ENCODE results near the gene NAA80. TPM values are rescaled to one million over a fixed set of nuclear protein-coding genes. Genes with fewer than 3 reads are reported as not detected.

NAA80 gene
- total RNA-seq, 1 experiment from 2014 or later = 6.0 TPM

DNA sequence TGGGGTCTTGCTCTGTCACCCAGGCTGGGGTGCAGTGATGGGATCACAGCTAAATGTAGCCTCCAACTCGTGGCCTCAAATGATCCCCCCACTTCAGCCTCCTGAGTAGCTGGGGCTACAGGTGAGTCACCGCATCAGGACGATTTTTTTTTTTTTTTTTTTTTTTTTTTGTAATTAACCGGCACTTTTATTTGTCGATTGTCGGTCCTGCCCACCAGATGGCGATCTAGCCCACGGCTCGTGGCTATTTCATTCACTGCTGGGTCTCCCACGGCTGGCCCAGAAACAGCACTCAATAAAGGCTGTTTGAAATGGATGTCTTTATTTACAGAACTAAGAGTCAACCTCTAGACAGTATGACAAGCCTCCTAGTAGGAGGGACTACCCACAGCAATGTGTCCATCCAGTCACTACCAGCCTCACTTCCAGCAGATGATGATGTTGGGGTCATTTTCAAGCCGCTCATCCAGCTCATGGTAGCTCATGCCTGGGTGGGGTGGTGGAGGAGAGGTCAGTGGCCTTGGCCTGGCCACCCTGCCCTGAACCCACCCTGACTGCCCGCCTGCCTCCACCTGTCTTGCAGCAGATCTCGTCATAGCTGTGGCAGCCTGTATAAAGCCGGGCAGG lies 48.1 kb upstream of the NAA80 start:
- H3K14ac ChIP-seq (ENCODE audit: insufficient read depth, low read length) = no peak overlapping the region
- WGBS (ENCODE audit: extremely low coverage, insufficient read length, low lambda C conversion rate) = no CpG with 5 or more reads among the region's 14 CpGs
- H2AFZ ChIP-seq (ENCODE audit: low read length) = no peak overlapping the region
- H4K91ac ChIP-seq (ENCODE audit: insufficient read length, low read depth, low read length) = no peak overlapping the region
- H2BK12ac ChIP-seq (ENCODE audit: insufficient read length, low read depth, low read length) = no peak overlapping the region
- no peaks in the 10 kb centered on the region for H4K20me1 ChIP-seq (ENCODE audit: control insufficient read depth, insufficient read depth, insufficient read length)
- H4K8ac ChIP-seq (replicated peaks; ENCODE audit: insufficient read length, low read depth, low read length) = no peak overlapping the region
- Mint-ChIP-seq H3K27me3 (ENCODE audit: low read depth) (peaks cover 38% of the 10 kb centered on the region), H3K4me1 (peaks cover 18 to 19% of the 10 kb centered on the region in 2 experiments), H3K27ac (no peak overlapping the region; a peak in 1 of 7 replicates), H3K4me3 (peak overlapping the region in 1 of 2 experiments; percentile 14; a peak in 1 of 5 replicates), H3K9me3 (no peaks in the 10 kb centered on the region), H3K36me3 (ENCODE audit: insufficient read depth in 1 of 3, low read depth in 3 of 3) (peaks cover 6 to 15% (median 7%) of the 10 kb centered on the region in 3 experiments; a peak in 6 of 7 replicates)
- H3K9me3 ChIP-seq (ENCODE audit: control insufficient read depth, low read depth, low read length) = no peaks in the 10 kb centered on the region
- H2BK120ac ChIP-seq (ENCODE audit: low read depth, low read length, poor library complexity, severe bottlenecking) = no peak overlapping the region
- H3K4ac ChIP-seq (ENCODE audit: low read depth, low read length) = no peak overlapping the region
- no peak overlapping the region for H2AK5ac ChIP-seq (ENCODE audit: insufficient read length, low read length)
- no peak overlapping the region for H3K27ac ChIP-seq (ENCODE audit: insufficient read length, low read depth, low read length)
- no peaks in the 10 kb centered on the region for H3K79me2 ChIP-seq (ENCODE audit: insufficient read depth, low read length)
- no peak overlapping the region for H2BK15ac ChIP-seq (ENCODE audit: low read depth, low read length)
- H2BK20ac ChIP-seq (ENCODE audit: low read depth, low read length, poor library complexity, severe bottlenecking) = no peak overlapping the region
- TF ChIP-seq, protein P1, sequence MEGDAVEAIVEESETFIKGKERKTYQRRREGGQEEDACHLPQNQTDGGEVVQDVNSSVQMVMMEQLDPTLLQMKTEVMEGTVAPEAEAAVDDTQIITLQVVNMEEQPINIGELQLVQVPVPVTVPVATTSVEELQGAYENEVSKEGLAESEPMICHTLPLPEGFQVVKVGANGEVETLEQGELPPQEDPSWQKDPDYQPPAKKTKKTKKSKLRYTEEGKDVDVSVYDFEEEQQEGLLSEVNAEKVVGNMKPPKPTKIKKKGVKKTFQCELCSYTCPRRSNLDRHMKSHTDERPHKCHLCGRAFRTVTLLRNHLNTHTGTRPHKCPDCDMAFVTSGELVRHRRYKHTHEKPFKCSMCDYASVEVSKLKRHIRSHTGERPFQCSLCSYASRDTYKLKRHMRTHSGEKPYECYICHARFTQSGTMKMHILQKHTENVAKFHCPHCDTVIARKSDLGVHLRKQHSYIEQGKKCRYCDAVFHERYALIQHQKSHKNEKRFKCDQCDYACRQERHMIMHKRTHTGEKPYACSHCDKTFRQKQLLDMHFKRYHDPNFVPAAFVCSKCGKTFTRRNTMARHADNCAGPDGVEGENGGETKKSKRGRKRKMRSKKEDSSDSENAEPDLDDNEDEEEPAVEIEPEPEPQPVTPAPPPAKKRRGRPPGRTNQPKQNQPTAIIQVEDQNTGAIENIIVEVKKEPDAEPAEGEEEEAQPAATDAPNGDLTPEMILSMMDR (conservative IDR thresholded peaks at IDR 0.05) = peak; percentile 71
- no peak overlapping the region for H3T11ph ChIP-seq (ENCODE audit: low read length)
- H3K4me2 ChIP-seq (ENCODE audit: insufficient read depth, insufficient read length, low read length) = no peak overlapping the region
- H4K5ac ChIP-seq (ENCODE audit: insufficient read length, low read depth, low read length) = no peak overlapping the region
- peak; percentile 60 for DNase-seq
- H3K9ac ChIP-seq (ENCODE audit: extremely low read depth, insufficient read length, low read length) = no peak overlapping the region
- no peak overlapping the region for H2BK5ac ChIP-seq (ENCODE audit: insufficient read length, low read length)
- H3K23me2 ChIP-seq (ENCODE audit: insufficient read length, low read depth, low read length, poor library complexity, severe bottlenecking) = peaks cover 19% of the 10 kb centered on the region
- H3K27me3 ChIP-seq (ENCODE audit: insufficient read depth, low read length) = peaks cover 6% of the 10 kb centered on the region; the same call in 1 of the 2 replicates
- H3K23ac ChIP-seq (ENCODE audit: insufficient read length, low read depth, low read length) = no peak overlapping the region
- H3K4me1 ChIP-seq (ENCODE audit: insufficient read depth, low read length) = no peaks in the 10 kb centered on the region; the same call in 1 of the 2 replicates
- no peaks in the 10 kb centered on the region for H3K79me1 ChIP-seq (ENCODE audit: insufficient read depth, low read depth, low read length, poor library complexity, severe bottlenecking)
- H3K18ac ChIP-seq (ENCODE audit: insufficient read length, low read depth, low read length) = no peak overlapping the region
- no peak overlapping the region for H3K56ac ChIP-seq (ENCODE audit: insufficient read length, low read depth, low read length)

Measured in H9 (cell line).